DOHH2 (cell line): ENCODE measurements around the gene LRRC74B.

Experiments used
- H3F3A ChIP-seq: fragments of 200-600 bp; sonication (generic), shearing (Covaris generic); 2 replicates; pipeline ENCODE4 v1.6.0; 2016; ENCODE audit warnings: antibody characterized with exemption, mild to moderate bottlenecking; ENCODE audit not compliant: control insufficient read depth, insufficient read depth
- H3K27ac ChIP-seq: fragments of 200-600 bp; sonication (generic); 2 replicates; pipeline ENCODE4 v1.5.1; 2014; ENCODE audit warnings: low read depth, mild to moderate bottlenecking, low read length, moderate library complexity
- H3K27me3 ChIP-seq: fragments of 200-600 bp; sonication (generic); 2 replicates; pipeline ENCODE4 v1.6.1; 2014; ENCODE audit warnings: mild to moderate bottlenecking, low read length, mixed read lengths; ENCODE audit not compliant: control insufficient read depth
- H3K36me3 ChIP-seq: fragments of 200-600 bp; sonication (generic); 2 replicates; pipeline ENCODE4 v1.6.1; 2014; ENCODE audit warnings: mild to moderate bottlenecking, low read length, moderate library complexity, mixed read lengths; ENCODE audit not compliant: control insufficient read depth
- H3K4me1 ChIP-seq: fragments of 200-600 bp; sonication (generic); 2 replicates; pipeline ENCODE4 v1.6.1; 2014; ENCODE audit warnings: mild to moderate bottlenecking, low read length, mixed read lengths; ENCODE audit not compliant: control insufficient read depth
- H3K4me2 ChIP-seq: fragments of 200-600 bp; sonication (generic); 2 replicates; pipeline ENCODE4 v1.6.0; 2014; ENCODE audit warnings: mild to moderate bottlenecking, low read length, moderate library complexity
- H3K4me3 ChIP-seq: fragments of 200-600 bp; sonication (generic); 2 replicates; pipeline ENCODE4 v1.5.1; 2014; ENCODE audit warnings: mild to moderate bottlenecking, low read length, mixed read lengths
- H3K79me2 ChIP-seq: fragments of 200-600 bp; sonication (generic); 2 replicates; pipeline ENCODE4 v1.6.1; 2014; ENCODE audit warnings: mild to moderate bottlenecking, low read length, mixed read lengths; ENCODE audit not compliant: control insufficient read depth
- H3K9me2 ChIP-seq: fragments of 200-600 bp; sonication (generic); replicated peaks from 2 replicates; pipeline ENCODE4 v1.6.1; 2014; ENCODE audit warnings: mild to moderate bottlenecking, low read length, mixed read lengths; ENCODE audit not compliant: control insufficient read depth
- H3K9me3 ChIP-seq: fragments of 200-600 bp; sonication (generic); 2 replicates; pipeline ENCODE4 v1.6.1; 2014; ENCODE audit warnings: antibody characterized with exemption, low read length, mixed read lengths; ENCODE audit not compliant: control insufficient read depth, insufficient read depth
- H4K20me1 ChIP-seq: fragments of 200-600 bp; sonication (generic); 2 replicates; pipeline ENCODE4 v1.6.0; 2014; ENCODE audit warnings: low read depth, mild to moderate bottlenecking, antibody characterized with exemption, low read length, moderate library complexity; ENCODE audit not compliant: control insufficient read depth, insufficient read depth
- CTCF ChIP-seq: fragments of 200-600 bp; sonication (generic); IDR thresholded peaks from one replicate; pipeline ENCODE4 v1.5.1; 2014; ENCODE audit warnings: antibody characterized with exemption, mild to moderate bottlenecking, low read depth, low read length; ENCODE audit not compliant: poor library complexity, severe bottlenecking
- EZH2phosphoT487 ChIP-seq: fragments of 200-600 bp; sonication (generic); IDR thresholded peaks from 2 replicates; pipeline ENCODE4 v1.6.1; 2017; ENCODE audit warnings: borderline replicate concordance, mild to moderate bottlenecking, antibody characterized with exemption, low read length, moderate library complexity, mixed read lengths

LRRC74B gene

DNA sequence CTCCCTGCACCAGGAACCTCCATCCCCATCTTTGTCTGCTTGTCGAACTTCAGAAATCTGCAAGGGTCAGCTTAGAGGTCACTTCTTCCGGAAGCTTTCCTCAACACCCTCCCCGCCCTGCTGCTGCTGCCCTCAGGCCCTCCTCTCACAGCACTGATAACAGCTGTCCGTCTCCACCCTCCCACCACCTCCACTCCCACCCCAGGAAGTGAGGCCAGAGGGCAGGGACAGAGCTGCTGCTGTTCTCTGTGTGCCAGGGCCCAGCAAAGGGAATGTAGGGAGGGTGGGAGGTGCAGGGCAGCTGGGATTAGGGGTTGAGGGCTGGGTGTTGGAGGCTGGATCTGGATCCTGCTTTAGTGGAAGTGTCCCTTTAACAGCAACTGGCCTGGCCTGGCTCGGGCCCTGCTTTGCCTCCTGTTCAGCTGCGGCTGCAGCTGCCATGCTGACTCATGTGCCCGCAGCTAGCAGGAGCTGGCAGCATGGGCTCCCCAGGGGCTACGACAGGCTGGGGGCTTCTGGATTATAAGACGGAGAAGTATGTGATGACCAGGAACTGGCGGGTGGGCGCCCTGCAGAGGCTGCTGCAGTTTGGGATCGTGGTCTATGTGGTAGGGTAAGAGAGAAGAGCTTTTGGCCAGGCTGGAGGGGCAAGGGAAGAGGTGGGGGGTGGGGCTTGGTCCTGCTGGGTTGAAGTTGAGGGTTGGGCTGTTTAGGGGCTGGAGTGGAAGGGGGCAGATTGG is 30.9 kb upstream of the LRRC74B start, which contains the start of gene P2RX6:
Gene P2RX6, plus strand, starts transcription at position 440 of the 740 bp plus-strand sequence. Its CDS starts 10 bp downstream, at position 450.
- no peaks in the 10 kb centered on the region for H4K20me1 ChIP-seq
- no peaks in the 10 kb centered on the region for H3F3A ChIP-seq
- H3K79me2 ChIP-seq = no peaks in the 10 kb centered on the region
- peak within 1 kb of the TSS; percentile 90 for H3K4me2 ChIP-seq
- no peaks in the 10 kb centered on the region for H3K9me2 ChIP-seq
- H3K27me3 ChIP-seq = peaks cover 11% of the 10 kb centered on the region; the same call in 1 of the 2 replicates
- no peaks in the 10 kb centered on the region for H3K36me3 ChIP-seq
- TF ChIP-seq EZH2phosphoT487 (no peak), CTCF (no peak)
- no peaks in the 10 kb centered on the region for H3K9me3 ChIP-seq
- peak within 1 kb of the TSS; percentile 73 for H3K4me3 ChIP-seq
- H3K27ac ChIP-seq = no peak within 1 kb of the TSS
- peaks cover 21% of the 10 kb centered on the region for H3K4me1 ChIP-seq

DNA sequence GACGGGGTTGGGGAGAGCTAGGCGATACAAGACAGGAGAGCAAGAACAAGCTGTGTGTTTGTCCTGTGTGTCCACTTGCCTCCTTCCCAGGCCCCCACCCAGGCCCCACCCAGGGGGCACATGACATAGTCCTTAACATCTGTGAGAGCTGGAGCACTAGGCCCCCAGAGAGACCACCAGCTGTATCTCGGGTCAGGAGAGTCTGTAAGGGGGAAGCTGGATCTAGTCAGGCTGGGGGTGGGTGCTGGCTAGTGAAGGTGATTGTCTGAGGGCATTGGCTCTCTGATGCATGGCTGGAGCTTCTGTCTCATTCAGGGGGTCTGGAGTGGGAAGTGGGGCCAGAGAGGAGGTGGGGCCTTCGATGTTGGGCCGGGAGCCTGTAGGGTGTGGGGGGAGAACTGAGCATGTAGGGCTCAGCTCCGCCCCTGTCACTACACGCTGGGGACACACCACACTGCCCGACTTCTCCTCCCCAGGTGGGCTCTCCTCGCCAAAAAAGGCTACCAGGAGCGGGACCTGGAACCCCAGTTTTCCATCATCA is 30.2 kb upstream of the LRRC74B start:
- H4K20me1 ChIP-seq = no peaks in the 10 kb centered on the region
- H3K27me3 ChIP-seq = peaks cover 11% of the 10 kb centered on the region; the same call in 1 of the 2 replicates
- H3K4me2 ChIP-seq = no peak overlapping the region
- no peaks in the 10 kb centered on the region for H3K9me2 ChIP-seq
- H3K36me3 ChIP-seq = no peaks in the 10 kb centered on the region
- no peak for TF ChIP-seq CTCF
- no peak for TF ChIP-seq EZH2phosphoT487
- H3K4me1 ChIP-seq = peaks cover 21% of the 10 kb centered on the region
- H3K79me2 ChIP-seq = no peaks in the 10 kb centered on the region
- H3F3A ChIP-seq = no peaks in the 10 kb centered on the region
- H3K27ac ChIP-seq = no peak overlapping the region
- H3K9me3 ChIP-seq = no peaks in the 10 kb centered on the region
- H3K4me3 ChIP-seq = no peak overlapping the region

DNA sequence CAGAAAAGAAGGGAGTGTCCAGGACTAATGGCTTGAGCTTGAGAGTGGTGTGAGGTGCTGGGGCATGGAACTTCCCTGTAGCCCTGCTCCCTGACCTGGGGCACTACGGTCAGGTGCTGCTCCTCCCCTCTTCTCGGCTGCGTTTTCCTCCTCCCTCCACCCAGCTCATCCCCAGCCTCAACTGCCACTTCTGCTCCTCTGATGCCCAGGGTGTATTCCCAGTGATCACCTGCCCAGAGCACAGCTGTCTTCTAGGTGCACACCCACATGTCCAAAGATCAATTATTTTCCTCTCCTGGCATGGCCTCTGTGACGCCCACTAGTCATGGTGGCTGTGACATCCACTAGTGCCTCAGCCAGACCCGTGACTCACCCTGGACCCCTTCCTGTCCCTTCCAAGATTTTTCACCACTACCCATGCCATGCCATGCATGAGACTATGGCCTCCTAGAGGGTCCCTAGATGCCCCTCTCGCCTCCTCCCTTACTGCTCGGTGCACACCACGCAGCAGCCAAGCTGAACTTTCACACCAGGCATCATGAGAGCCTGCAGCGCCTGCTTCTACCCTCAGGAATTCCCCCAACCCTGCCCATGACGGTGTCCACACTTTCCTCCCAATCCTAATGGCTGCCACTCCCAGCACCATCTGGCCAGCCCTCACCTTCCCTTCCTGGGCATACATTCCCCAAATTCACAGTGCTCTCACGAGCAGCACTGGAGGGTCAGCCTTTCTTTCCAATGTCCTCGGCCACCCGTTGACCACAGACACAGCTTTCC is 28.9 kb upstream of the LRRC74B start:
- peaks cover 21% of the 10 kb centered on the region for H3K4me1 ChIP-seq
- H4K20me1 ChIP-seq = peaks cover 3% of the 10 kb centered on the region; the same call in 1 of the 2 replicates
- no peak overlapping the region for H3K27ac ChIP-seq
- H3K36me3 ChIP-seq = no peaks in the 10 kb centered on the region
- no peaks in the 10 kb centered on the region for H3F3A ChIP-seq
- H3K4me3 ChIP-seq = no peak overlapping the region
- no peaks in the 10 kb centered on the region for H3K79me2 ChIP-seq
- TF ChIP-seq EZH2phosphoT487 = no peak
- no peak for TF ChIP-seq CTCF
- H3K4me2 ChIP-seq = no peak overlapping the region
- H3K9me3 ChIP-seq = no peaks in the 10 kb centered on the region
- H3K27me3 ChIP-seq = peaks cover 11% of the 10 kb centered on the region; the same call in 1 of the 2 replicates
- H3K9me2 ChIP-seq = no peaks in the 10 kb centered on the region
